Endothelial cell of umbilical vein (primary cell): Measurements from ENCODE around the gene SLTM. TPM values are rescaled to one million over a fixed set of nuclear protein-coding genes. Genes with fewer than 3 reads are reported as not detected.
"Not testable (repeated sequence)": the region's sequence is repeated elsewhere in the genome, so short reads cannot be mapped to it uniquely, and the experiment has no call there.

ENCODE experiments used
- BruUV-seq: library from RNA; stranded (reverse); fragments of 400-500 nt; replicated peaks from 2 replicates; lab custom pipeline; 2021; lab: Mats Ljungman, UMichigan
- CTCF ChIA-PET: fragments of 300-600, 350-600 bp; sonication (Branson Sonifier 250); formaldehyde crosslinking; loops from one replicate; lab custom pipeline; 2021; ENCODE audit warnings: antibody characterized with exemption, inconsistent platforms; lab: Charles Lee
- POLR2A ChIA-PET: fragments of 300-600, 350-600 bp; sonication (Branson Sonifier 250); formaldehyde crosslinking; loops from one replicate; lab custom pipeline; 2021; ENCODE audit warnings: antibody characterized with exemption, inconsistent platforms; lab: Charles Lee
- DNase-seq: peaks from one replicate; pipeline ENCODE4 v3.0.0-alpha.2; 2011; ENCODE audit warnings: low read depth, low spot score
- FAIRE-seq: peaks from 2 replicates; lab custom pipeline; 2011; peaks lifted over from hg19 to GRCh38; lab: Jason Lieb, UNC
- H2AFZ ChIP-seq: 2 replicates; pipeline ENCODE4 v1.6.0; 2012; ENCODE audit warnings: low read depth, low read length, control low read depth, inconsistent platforms
- H3K27ac ChIP-seq: 2 replicates; pipeline ENCODE4 v1.5.1; 2011; ENCODE audit warnings: low read depth, mild to moderate bottlenecking, control low read depth, low read length, moderate library complexity; ENCODE audit not compliant: insufficient read depth
- H3K27me3 ChIP-seq, 2 experiments: 2 replicates each; pipeline versions ENCODE4 v1.6.0 to v1.6.1; 2011; ENCODE audit warnings: low read length in 2 of 2, mixed read lengths in 1 of 2; ENCODE audit not compliant: control insufficient read depth in 2 of 2, insufficient read depth in 2 of 2
- H3K36me3 ChIP-seq, 2 experiments: 2 replicates in 1 of 2; 3 replicates in 1 of 2; pipeline ENCODE4 v1.5.1; 2011; ENCODE audit warnings: low read length in 2 of 2, mild to moderate bottlenecking in 1 of 2, moderate library complexity in 1 of 2; ENCODE audit not compliant: control insufficient read depth in 2 of 2, insufficient read depth in 2 of 2; ENCODE audit errors: extremely low read depth in 1 of 2
- H3K4me1 ChIP-seq: 3 replicates; pipeline ENCODE4 v1.5.1; 2011; ENCODE audit warnings: mild to moderate bottlenecking, low read length; ENCODE audit not compliant: control insufficient read depth, insufficient read depth; ENCODE audit errors: extremely low read depth
- H3K4me2 ChIP-seq: 2 replicates; pipeline ENCODE4 v1.6.1; 2011; ENCODE audit warnings: low read length, control low read depth, mixed read lengths; ENCODE audit not compliant: insufficient read depth
- H3K4me3 ChIP-seq, 3 experiments: fragments of 200-600 bp in 1 of 3; sonication (generic), shearing (Covaris generic) in 1 of 3; replicated peaks in 1 of 3; 2 replicates each; pipeline ENCODE4 v1.5.1; 2011 to 2016; ENCODE audit warnings: control low read depth in 3 of 3, low read length in 3 of 3, mild to moderate bottlenecking in 2 of 3, inconsistent platforms in 1 of 3, low read depth in 1 of 3, moderate library complexity in 1 of 3; ENCODE audit not compliant: insufficient read depth in 1 of 3
- H3K79me2 ChIP-seq: 2 replicates; pipeline ENCODE4 v1.6.0; 2012; ENCODE audit warnings: low read length, inconsistent platforms; ENCODE audit not compliant: control insufficient read depth, insufficient read depth
- H3K9ac ChIP-seq: replicated peaks from 2 replicates; pipeline ENCODE3; 2011; ENCODE audit warnings: low read length, control low read depth; ENCODE audit not compliant: insufficient read depth; ENCODE audit errors: extremely low read depth
- H3K9me1 ChIP-seq: replicated peaks from 3 replicates; pipeline ENCODE4 v1.6.0; 2011; ENCODE audit warnings: mild to moderate bottlenecking, low read length; ENCODE audit not compliant: control insufficient read depth, insufficient read depth; ENCODE audit errors: extremely low read depth
- H3K9me3 ChIP-seq: replicated peaks from 2 replicates; pipeline ENCODE4 v1.5.1; 2012; ENCODE audit warnings: low read length, inconsistent platforms; ENCODE audit not compliant: control insufficient read depth, insufficient read depth
- H4K20me1 ChIP-seq: replicated peaks from 2 replicates; pipeline ENCODE3; 2011; ENCODE audit warnings: mild to moderate bottlenecking, low read length; ENCODE audit not compliant: control insufficient read depth, insufficient read depth; ENCODE audit errors: extremely low read depth
- CTCF ChIP-seq, 2 donors: IDR thresholded peaks; 1 replicate in 1 of 2; 2 replicates in 1 of 2; pipeline ENCODE4 v1.5.1; 2011; ENCODE audit warnings: low read length in 2 of 2, mild to moderate bottlenecking in 2 of 2, moderate library complexity in 2 of 2, control low read depth in 1 of 2, inconsistent platforms in 1 of 2, low read depth in 1 of 2; ENCODE audit not compliant: insufficient read depth in 1 of 2; ENCODE audit errors: extremely low read depth in 1 of 2
- FOS ChIP-seq: IDR thresholded peaks from 2 replicates; pipeline ENCODE4 v1.6.1; 2011; ENCODE audit warnings: mild to moderate bottlenecking, low read length, moderate library complexity, borderline replicate concordance; ENCODE audit not compliant: insufficient read depth
- GATA2 ChIP-seq: IDR thresholded peaks from 2 replicates; pipeline ENCODE4 v1.7.0; 2011; ENCODE audit warnings: low read depth, mild to moderate bottlenecking, moderate library complexity, mixed read lengths, low read length; ENCODE audit not compliant: insufficient read length, insufficient read depth
- JUN ChIP-seq: IDR thresholded peaks from 2 replicates; pipeline ENCODE4 v1.6.1; 2011; ENCODE audit warnings: borderline replicate concordance, low read depth; ENCODE audit not compliant: insufficient read length, insufficient read depth
- POLR2A ChIP-seq: IDR thresholded peaks from 2 replicates; pipeline ENCODE4 v1.6.1; 2012; ENCODE audit warnings: low read depth, mild to moderate bottlenecking, control low read depth, low read length
- POLR2AphosphoS5 ChIP-seq: IDR thresholded peaks from 2 replicates; pipeline ENCODE4 v1.6.1; 2012; ENCODE audit warnings: low read depth, mild to moderate bottlenecking, control low read depth, low read length, moderate library complexity; ENCODE audit not compliant: insufficient read depth
- dilution Hi-C: fragments of 300-500 bp; cut with MboI; formaldehyde crosslinking; loops from one replicate; pipeline ENCODE4 v1.15.0; 2019; ENCODE audit warnings: low sequenced_read_pairs; ENCODE audit not compliant: extremely low pct_ligation_motif_present
- intact Hi-C: fragments of 100-400 bp; cut with micrococcal nuclease; formaldehyde crosslinking; loops from one replicate; pipeline ENCODE4 v1.10.0; 2022
- polyA plus RNA-seq, 4 experiments: library from polyadenylated mRNA; depleted of rRNA in 3 of 4; stranded (reverse) in 3 of 4; unstranded in 1 of 4; fragments of >200 nt; gene quantifications; 2 replicates each; pipeline versions ENCODE4 v1.2.1 to v1.2.3, GENCODE V29; 2011 to 2012; ENCODE audit warnings: missing spikeins in 1 of 4
- total RNA-seq: library from RNA; stranded (reverse); gene quantifications from 2 replicates; pipeline ENCODE4 v1.2.3, GENCODE V29; 2021

Gene SLTM
- total and polyA plus RNA-seq, 2 donors (not counting 3 experiments of a cell fraction or from before 2014, with no cell fraction given): 28.1 to 93.0 TPM

GRCh38 chr15:58923284-58923683, 10.2 kb downstream of the SLTM start:
- Histone ChIP-seq H4K20me1 (peaks cover 3% of the 10 kb centered on the region), H3K4me3 (no peak overlapping the region), H3K4me2 (no peak overlapping the region), H3K27me3 (no peaks in the 10 kb centered on the region), H3K79me2 (peaks cover 82% of the 10 kb centered on the region), H3K9ac (no peak overlapping the region), H2AFZ (no peak overlapping the region), H3K4me1 (peaks cover 2% of the 10 kb centered on the region), H3K27ac (no peak overlapping the region), H3K36me3 (peaks cover 0 to 2% of the 10 kb centered on the region in 2 experiments), H3K9me1 (no peaks in the 10 kb centered on the region), H3K9me3 (no peaks in the 10 kb centered on the region)
- CTCF ChIA-PET: no interaction called here
- no peak for FAIRE-seq
- no peak for DNase-seq
- TF ChIP-seq POLR2A (no peak), JUN (no peak)
- dilution Hi-C loops (no loop called here), intact Hi-C loops (no loop called here)
- no TSS peak for BruUV-seq
- POLR2A ChIA-PET: no interaction called here

GRCh38 chr15:58921267-58921790, 12.2 kb downstream of the SLTM start:
- Histone ChIP-seq H3K4me3 (no peak overlapping the region), H3K9ac (no peak overlapping the region), H3K27ac (no peak overlapping the region), H3K4me2 (no peak overlapping the region), H3K9me1 (no peaks in the 10 kb centered on the region), H3K9me3 (no peaks in the 10 kb centered on the region), H4K20me1 (peaks cover 3% of the 10 kb centered on the region), H3K36me3 (no peaks in the 10 kb centered on the region), H3K79me2 (peaks cover 76% of the 10 kb centered on the region), H3K4me1 (peaks cover 3% of the 10 kb centered on the region), H2AFZ (no peak overlapping the region), H3K27me3 (no peaks in the 10 kb centered on the region)
- DNase-seq (no peak), FAIRE-seq (no peak)
- dilution Hi-C loops (no loop called here), intact Hi-C loops (no loop called here)
- POLR2A ChIA-PET: no interaction called here
- BruUV-seq: no TSS peak
- no peak for TF ChIP-seq CTCF (IDR thresholded peaks at IDR 0.05; ENCODE audit: extremely low read depth in 1 of 2, insufficient read depth in 1 of 2, low read depth in 1 of 2, low read length in 2 of 2)
- TF ChIP-seq POLR2AphosphoS5: no peak
- no peak for TF ChIP-seq FOS
- TF ChIP-seq GATA2: no peak
- CTCF ChIA-PET: interaction anchor here (1.0 kb wide), 1 partner anchor 164 kb away, joined by 3 read pairs; no protein-coding TSS in a partner anchor

GRCh38 chr15:58920447-58920846, 13.0 kb downstream of the SLTM start:
- H3K79me2 ChIP-seq: peaks cover 70% of the 10 kb centered on the region
- FAIRE-seq, H3K4me1 ChIP-seq, H3K27ac ChIP-seq, H3K9me3 ChIP-seq, dilution Hi-C loops, H2AFZ ChIP-seq, H3K4me3 ChIP-seq, H3K9me1 ChIP-seq, H3K9ac ChIP-seq, H3K27me3 ChIP-seq, BruUV-seq, H3K36me3 ChIP-seq, CTCF ChIA-PET, H4K20me1 ChIP-seq, H3K4me2 ChIP-seq, intact Hi-C loops, DNase-seq: not testable (repeated sequence)
- POLR2A ChIA-PET: interaction anchor here (0.6 kb wide), 1 partner anchor 19 kb away, joined by 9 read pairs; no protein-coding TSS in a partner anchor
